Parathyroid adenoma (tissue), 2 donors: ENCODE data around the gene PLA2G4B.

ENCODE experiments used
- H2AFZ ChIP-seq: fragments of 300-600 bp; sonication (generic); one replicate; pipeline ENCODE4 v1.7.0; 2017; ENCODE audit warnings: antibody characterized with exemption, mild to moderate bottlenecking
- H3K27ac ChIP-seq: fragments of 300-600 bp; sonication (generic); one replicate; pipeline ENCODE4 v1.7.0; 2017
- H3K27me3 ChIP-seq: fragments of 300-600 bp; sonication (generic); one replicate; pipeline ENCODE4 v1.7.0; 2017; ENCODE audit warnings: low read length; ENCODE audit not compliant: control insufficient read depth, insufficient read depth
- H3K36me3 ChIP-seq: fragments of 300-600 bp; sonication (generic); one replicate; pipeline ENCODE4 v1.7.0; 2017; ENCODE audit warnings: low read length; ENCODE audit not compliant: control insufficient read depth, insufficient read depth
- H3K4me1 ChIP-seq: fragments of 300-600 bp; sonication (generic); one replicate; pipeline ENCODE4 v1.7.0; 2017; ENCODE audit warnings: control low read depth
- H3K4me2 ChIP-seq: fragments of 300-600 bp; sonication (generic); one replicate; pipeline ENCODE4 v1.7.0; 2017; ENCODE audit warnings: low read length
- H3K4me3 ChIP-seq: fragments of 300-600 bp; sonication (generic); one replicate; pipeline ENCODE4 v1.7.0; 2017; ENCODE audit warnings: low read depth, low read length
- H3K79me2 ChIP-seq: fragments of 300-600 bp; sonication (generic); one replicate; pipeline ENCODE4 v1.7.0; 2017; ENCODE audit warnings: control low read depth
- H3K9ac ChIP-seq: fragments of 300-600 bp; sonication (generic); one replicate; pipeline ENCODE4 v1.7.0; 2017; ENCODE audit warnings: mild to moderate bottlenecking
- H3K9me3 ChIP-seq: fragments of 300-600 bp; sonication (generic); one replicate; pipeline ENCODE4 v1.7.0; 2017; ENCODE audit warnings: low read length; ENCODE audit not compliant: control insufficient read depth
- CTCF ChIP-seq: fragments of 300-600 bp; sonication (generic); IDR thresholded peaks from one replicate; pipeline ENCODE4 v1.7.0; 2017; ENCODE audit warnings: antibody characterized with exemption, mild to moderate bottlenecking
- donor health status: primary hyperparathyroidism.

The PLA2G4B gene

GRCh38 chr15:41869770-41870688 is 31.4 kb downstream of the PLA2G4B start:
- no peaks in the 10 kb centered on the region for H3K4me1 ChIP-seq
- H3K4me3 ChIP-seq = no peak overlapping the region
- H3K4me2 ChIP-seq = no peak overlapping the region
- no peaks in the 10 kb centered on the region for H3K79me2 ChIP-seq
- H3K27me3 ChIP-seq = no peaks in the 10 kb centered on the region
- no peak overlapping the region for H3K27ac ChIP-seq
- H3K36me3 ChIP-seq = no peaks in the 10 kb centered on the region
- H3K9me3 ChIP-seq = no peaks in the 10 kb centered on the region
- no peak overlapping the region for H2AFZ ChIP-seq
- no peak for TF ChIP-seq CTCF
- H3K9ac ChIP-seq = no peak overlapping the region

- H3K27ac ChIP-seq = no peak overlapping the region
- H2AFZ ChIP-seq = no peak overlapping the region
- no peaks in the 10 kb centered on the region for H3K4me1 ChIP-seq
- no peak for TF ChIP-seq CTCF
- H3K79me2 ChIP-seq = no peaks in the 10 kb centered on the region
- H3K27me3 ChIP-seq = no peaks in the 10 kb centered on the region
- H3K4me3 ChIP-seq = no peak overlapping the region
- no peaks in the 10 kb centered on the region for H3K9me3 ChIP-seq
- no peak overlapping the region for H3K9ac ChIP-seq
- H3K36me3 ChIP-seq = no peaks in the 10 kb centered on the region
- H3K4me2 ChIP-seq = no peak overlapping the region
These were observed 32.0 kb downstream of the PLA2G4B start for GRCh38 chr15:41870689-41871081.

GRCh38 chr15:41871175-41871905 is 32.7 kb downstream of the PLA2G4B start:
- H2AFZ ChIP-seq = no peak overlapping the region
- H3K4me3 ChIP-seq = no peak overlapping the region
- H3K27me3 ChIP-seq = no peaks in the 10 kb centered on the region
- no peaks in the 10 kb centered on the region for H3K79me2 ChIP-seq
- H3K4me1 ChIP-seq = no peaks in the 10 kb centered on the region
- H3K36me3 ChIP-seq = no peaks in the 10 kb centered on the region
- H3K9me3 ChIP-seq = no peaks in the 10 kb centered on the region
- H3K9ac ChIP-seq = no peak overlapping the region
- TF ChIP-seq CTCF = no peak
- H3K4me2 ChIP-seq = no peak overlapping the region
- no peak overlapping the region for H3K27ac ChIP-seq

DNA sequence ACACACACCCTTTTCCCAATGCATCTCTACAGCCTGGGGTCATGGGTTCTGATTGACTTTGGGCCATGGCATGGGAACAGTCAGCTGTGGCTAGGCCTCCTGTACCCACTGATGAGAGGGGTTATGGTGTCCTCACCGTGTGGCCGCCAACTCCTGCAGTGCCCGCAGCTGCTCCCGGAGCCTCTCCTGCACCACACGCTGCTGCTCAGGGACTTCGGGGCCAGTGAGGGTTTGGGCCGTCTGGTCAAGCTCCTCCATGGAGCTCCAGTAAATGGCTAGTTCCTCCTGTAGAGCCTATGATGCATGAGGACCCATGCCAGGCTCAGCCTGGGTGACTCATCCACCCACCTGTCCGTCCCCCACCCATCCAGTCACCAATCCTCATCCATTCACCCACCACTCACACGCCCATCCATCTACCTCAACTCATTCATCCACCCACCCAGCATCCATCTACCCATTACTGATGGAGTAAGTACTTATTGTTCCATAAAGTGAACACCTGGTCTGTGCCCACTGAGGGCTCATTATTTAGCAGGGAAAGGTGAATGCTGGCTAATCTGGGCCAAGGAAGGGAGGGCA is 33.6 kb downstream of the PLA2G4B start:
- no peak overlapping the region for H2AFZ ChIP-seq
- no peaks in the 10 kb centered on the region for H3K79me2 ChIP-seq
- no peaks in the 10 kb centered on the region for H3K9me3 ChIP-seq
- no peak overlapping the region for H3K9ac ChIP-seq
- no peaks in the 10 kb centered on the region for H3K4me1 ChIP-seq
- no peak overlapping the region for H3K4me3 ChIP-seq
- H3K27me3 ChIP-seq = no peaks in the 10 kb centered on the region
- H3K36me3 ChIP-seq = no peaks in the 10 kb centered on the region
- TF ChIP-seq CTCF = no peak
- no peak overlapping the region for H3K4me2 ChIP-seq
- H3K27ac ChIP-seq = no peak overlapping the region
